IgD-negative memory B cell (primary cell): ENCODE data around the gene FZD10. TPM values are rescaled to one million over a fixed set of nuclear protein-coding genes. Genes with fewer than 3 reads are reported as not detected.

Experiments used
- H3K27ac Mint-ChIP-seq, 3 donors: one replicate each; pipeline ENCODE4 v1.8.0; 2020 to 2022; ENCODE audit warnings: mild to moderate bottlenecking in 3 of 3, mixed read lengths in 3 of 3, moderate library complexity in 1 of 3
- H3K27me3 Mint-ChIP-seq: one replicate; pipeline ENCODE4 v1.8.0; 2021; ENCODE audit warnings: mixed read lengths
- H3K36me3 Mint-ChIP-seq: one replicate; pipeline ENCODE4 v1.8.0; 2020; ENCODE audit warnings: mild to moderate bottlenecking, mixed read lengths
- H3K4me1 Mint-ChIP-seq, 3 donors: one replicate each; pipeline ENCODE4 v1.8.0; 2020 to 2022; ENCODE audit warnings: mixed read lengths in 3 of 3, mild to moderate bottlenecking in 1 of 3
- H3K4me3 Mint-ChIP-seq, 4 donors: one replicate each; pipeline ENCODE4 v1.8.0; 2020 to 2022; ENCODE audit warnings: mild to moderate bottlenecking in 4 of 4, mixed read lengths in 4 of 4, moderate library complexity in 3 of 4
- H3K9me3 Mint-ChIP-seq, 3 donors: one replicate each; pipeline ENCODE4 v1.8.0; 2020 to 2021; ENCODE audit warnings: mixed read lengths in 3 of 3, mild to moderate bottlenecking in 1 of 3
- polyA plus RNA-seq: library from polyadenylated mRNA; unstranded; fragments of 300-500 nt; fragmentation: Illumina TruSeq; gene quantifications from one replicate; pipeline ENCODE4 v1.2.3, GENCODE V29; 2021

The FZD10 gene
- polyA plus RNA-seq, 1 donor from 2014 or later = not detected

GRCh38 chr12:130139567-130140421, 22.5 kb upstream of the FZD10 start:
- peaks cover 0 to 9% (median 7%) of the 10 kb centered on the region in 3 donors for H3K9me3 Mint-ChIP-seq
- no peak overlapping the region for H3K4me3 Mint-ChIP-seq
- H3K4me1 Mint-ChIP-seq = no peaks in the 10 kb centered on the region
- H3K27me3 Mint-ChIP-seq = peaks cover 1% of the 10 kb centered on the region
- H3K36me3 Mint-ChIP-seq = peaks cover 1% of the 10 kb centered on the region
- no peak overlapping the region for H3K27ac Mint-ChIP-seq

GRCh38 chr12:130141105-130141504, 21.2 kb upstream of the FZD10 start:
- Mint-ChIP-seq H3K27me3 (peaks cover 1% of the 10 kb centered on the region), H3K9me3 (peaks cover 0 to 9% (median 6%) of the 10 kb centered on the region in 3 donors), H3K36me3 (peaks cover 1% of the 10 kb centered on the region), H3K4me3 (no peak overlapping the region), H3K4me1 (no peaks in the 10 kb centered on the region), H3K27ac (no peak overlapping the region)

- Mint-ChIP-seq H3K4me3 (no peak overlapping the region), H3K4me1 (no peaks in the 10 kb centered on the region), H3K27me3 (peaks cover 1% of the 10 kb centered on the region), H3K9me3 (peaks cover 0 to 6% (median 4%) of the 10 kb centered on the region in 3 donors), H3K27ac (no peak overlapping the region), H3K36me3 (peaks cover 1% of the 10 kb centered on the region)
These were observed 20.2 kb upstream of the FZD10 start for GRCh38 chr12:130141901-130142683.

DNA sequence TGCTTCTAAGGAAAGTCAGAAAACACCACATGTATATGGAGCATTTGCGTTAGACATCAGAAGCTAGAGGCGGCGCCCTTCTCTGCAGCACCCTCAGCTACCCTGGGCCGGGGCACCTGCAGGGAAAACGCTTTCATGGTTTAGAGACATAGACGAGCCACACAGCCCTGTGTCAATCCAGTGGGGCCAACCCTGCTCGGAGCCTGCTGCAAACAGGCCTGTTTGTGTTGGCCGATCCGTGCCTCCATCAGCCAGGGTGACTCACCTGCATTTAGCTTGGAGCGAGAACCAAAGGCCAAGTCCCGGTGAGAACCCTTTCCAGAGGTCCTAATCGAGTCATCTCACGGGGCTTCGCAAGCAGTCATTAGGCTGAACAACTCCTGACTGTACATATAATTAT, 19.5 kb upstream of the FZD10 start:
- peaks cover 1% of the 10 kb centered on the region for H3K36me3 Mint-ChIP-seq
- peaks cover 0 to 5% (median 4%) of the 10 kb centered on the region in 3 donors for H3K9me3 Mint-ChIP-seq
- no peak overlapping the region for H3K27ac Mint-ChIP-seq
- no peak overlapping the region for H3K4me3 Mint-ChIP-seq
- H3K4me1 Mint-ChIP-seq = no peaks in the 10 kb centered on the region
- H3K27me3 Mint-ChIP-seq = no peaks in the 10 kb centered on the region

- Mint-ChIP-seq H3K27ac (no peak overlapping the region), H3K4me3 (no peak overlapping the region), H3K9me3 (peaks cover 0 to 5% (median 4%) of the 10 kb centered on the region in 3 donors), H3K27me3 (no peaks in the 10 kb centered on the region), H3K4me1 (no peaks in the 10 kb centered on the region), H3K36me3 (peaks cover 1% of the 10 kb centered on the region)
These were observed 19.1 kb upstream of the FZD10 start for GRCh38 chr12:130143136-130143535.

GRCh38 chr12:130144256-130144655, 18.0 kb upstream of the FZD10 start:
- Mint-ChIP-seq H3K4me3 (no peak overlapping the region), H3K36me3 (peaks cover 1% of the 10 kb centered on the region), H3K9me3 (peaks cover 0 to 5% (median 4%) of the 10 kb centered on the region in 3 donors), H3K27ac (no peak overlapping the region), H3K27me3 (no peaks in the 10 kb centered on the region), H3K4me1 (no peaks in the 10 kb centered on the region)

DNA sequence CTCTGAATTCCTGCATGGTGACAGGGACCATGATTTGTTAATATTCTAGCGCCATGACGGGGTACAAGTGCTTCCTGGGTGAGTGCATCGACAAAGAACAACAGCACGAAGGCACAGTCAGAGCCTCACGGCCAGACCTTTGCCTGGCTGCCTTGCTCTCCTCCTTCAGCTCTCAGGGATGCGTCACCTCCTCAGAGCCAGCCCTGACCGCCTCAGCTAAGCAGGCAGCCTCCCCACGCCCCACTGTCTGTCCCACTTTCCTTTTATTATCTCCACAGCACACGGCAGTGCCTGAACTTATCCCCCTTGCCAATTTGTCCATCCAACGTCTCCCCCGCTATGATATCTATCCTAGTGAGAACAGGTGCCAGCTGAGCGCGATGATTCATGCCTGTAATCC, 16.5 kb upstream of the FZD10 start:
- H3K27ac Mint-ChIP-seq = no peak overlapping the region
- peaks cover 1% of the 10 kb centered on the region for H3K36me3 Mint-ChIP-seq
- peaks cover 2% of the 10 kb centered on the region for H3K27me3 Mint-ChIP-seq
- H3K9me3 Mint-ChIP-seq = peaks cover 0 to 6% (median 4%) of the 10 kb centered on the region in 3 donors
- no peak overlapping the region for H3K4me3 Mint-ChIP-seq
- no peaks in the 10 kb centered on the region for H3K4me1 Mint-ChIP-seq

- no peak overlapping the region for H3K27ac Mint-ChIP-seq
- H3K4me1 Mint-ChIP-seq = no peaks in the 10 kb centered on the region
- peaks cover 0 to 6% (median 3%) of the 10 kb centered on the region in 3 donors for H3K9me3 Mint-ChIP-seq
- H3K36me3 Mint-ChIP-seq = peaks cover 1% of the 10 kb centered on the region
- peaks cover 2% of the 10 kb centered on the region for H3K27me3 Mint-ChIP-seq
- H3K4me3 Mint-ChIP-seq = no peak overlapping the region
These were observed 15.9 kb upstream of the FZD10 start for GRCh38 chr12:130146176-130146931.

DNA sequence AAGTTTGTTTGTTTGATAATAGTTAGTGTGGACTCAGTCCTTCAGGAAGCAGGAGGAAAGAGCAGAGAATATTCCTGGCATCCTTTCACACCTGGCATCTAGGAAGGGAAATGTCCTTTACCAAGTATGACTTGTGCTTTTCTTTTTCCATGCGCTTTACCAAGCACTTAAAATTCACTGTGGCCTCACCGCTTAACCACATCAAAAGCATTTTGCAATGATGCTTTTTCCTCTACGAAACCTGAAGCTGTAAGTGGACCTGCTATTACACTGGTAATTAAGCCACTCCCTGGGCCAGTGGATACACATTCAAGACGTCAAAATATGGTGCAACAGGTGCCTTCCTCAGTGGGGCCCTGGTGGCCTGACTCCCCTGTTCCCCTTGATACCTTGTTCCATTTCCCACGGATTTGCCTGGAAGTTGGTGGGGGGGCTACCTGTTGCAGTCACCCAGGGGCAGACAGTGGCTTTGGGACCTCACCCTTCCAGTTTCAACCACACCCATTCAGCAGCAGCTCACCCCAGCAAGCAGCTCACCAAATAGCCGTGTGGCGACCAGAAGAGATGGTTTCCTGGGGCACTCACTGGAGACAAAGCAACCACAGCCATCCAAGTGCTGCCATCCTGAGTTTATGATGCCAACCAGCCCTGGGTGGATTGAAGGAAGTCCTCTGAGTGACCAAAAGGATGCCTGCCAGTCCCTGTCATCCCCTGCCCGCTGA, 14.2 kb upstream of the FZD10 start:
- Mint-ChIP-seq H3K4me3 (peak overlapping the region in 1 of 4 donors; percentile 74), H3K27me3 (peaks cover 2% of the 10 kb centered on the region), H3K27ac (no peak overlapping the region), H3K36me3 (peaks cover 1% of the 10 kb centered on the region), H3K9me3 (peaks cover 0 to 6% (median 0%) of the 10 kb centered on the region in 3 donors), H3K4me1 (no peaks in the 10 kb centered on the region)

- Mint-ChIP-seq H3K9me3 (peaks cover 0 to 6% (median 2%) of the 10 kb centered on the region in 3 donors), H3K4me3 (no peak overlapping the region), H3K27ac (no peak overlapping the region), H3K36me3 (no peaks in the 10 kb centered on the region), H3K27me3 (peaks cover 6% of the 10 kb centered on the region), H3K4me1 (no peaks in the 10 kb centered on the region)
These were observed 10.4 kb upstream of the FZD10 start for GRCh38 chr12:130151846-130152245.

DNA sequence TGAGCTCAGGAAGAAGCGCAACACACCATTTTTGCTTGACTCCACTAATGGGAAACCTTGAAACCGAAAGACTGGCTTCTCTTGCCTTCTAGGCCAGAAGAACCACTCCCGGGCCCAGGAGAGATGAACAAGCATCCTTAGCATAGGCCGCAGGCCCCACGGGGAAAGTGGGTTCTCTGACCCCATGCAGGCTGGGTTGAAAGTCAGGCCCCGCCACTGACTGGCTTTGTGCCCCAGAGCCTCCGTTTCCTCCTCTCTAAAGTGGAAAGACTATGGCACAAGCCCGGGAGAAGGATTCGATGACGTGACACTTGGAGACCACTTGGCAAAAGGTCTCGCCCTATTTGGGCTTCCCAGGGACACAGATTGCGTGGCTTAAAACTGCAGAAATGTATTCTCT, 9.9 kb upstream of the FZD10 start:
- peaks cover 9% of the 10 kb centered on the region for H3K27me3 Mint-ChIP-seq

GRCh38 chr12:130153803-130154202, 8.5 kb upstream of the FZD10 start:
- Mint-ChIP-seq H3K36me3 (no peaks in the 10 kb centered on the region), H3K9me3 (peaks cover 0 to 7% (median 2%) of the 10 kb centered on the region in 3 donors), H3K4me1 (no peaks in the 10 kb centered on the region), H3K27ac (no peak overlapping the region), H3K27me3 (peaks cover 13% of the 10 kb centered on the region), H3K4me3 (peak overlapping the region in 1 of 4 donors; percentile 85)

More for the DNA sequence above, 9.9 kb upstream of the FZD10 start:
- H3K4me1 Mint-ChIP-seq = no peaks in the 10 kb centered on the region
- H3K9me3 Mint-ChIP-seq = peaks cover 0 to 7% (median 2%) of the 10 kb centered on the region in 3 donors
- no peak overlapping the region for H3K4me3 Mint-ChIP-seq
- H3K27ac Mint-ChIP-seq = no peak overlapping the region
- no peaks in the 10 kb centered on the region for H3K36me3 Mint-ChIP-seq

- Mint-ChIP-seq H3K27me3 (peaks cover 13% of the 10 kb centered on the region), H3K4me1 (no peaks in the 10 kb centered on the region), H3K27ac (no peak overlapping the region), H3K9me3 (peaks cover 0 to 7% (median 2%) of the 10 kb centered on the region in 3 donors), H3K4me3 (peak overlapping the region in 1 of 4 donors; percentile 85), H3K36me3 (no peaks in the 10 kb centered on the region)
These were observed 7.8 kb upstream of the FZD10 start for GRCh38 chr12:130154276-130155070.
